Esophagus muscularis mucosa (tissue), 4 donors: ENCODE measurements around the gene TMEM242. TPM values are rescaled to one million over a fixed set of nuclear protein-coding genes. Genes with fewer than 3 reads are reported as not detected.

Experiments
- DNase-seq: peaks from one replicate; pipeline ENCODE4 v3.0.0-alpha.2; 2017; ENCODE audit errors: extremely low spot score
- H3K27ac ChIP-seq, 4 donors: fragments of 200-600 bp; sonication (generic); replicated peaks in 1 of 4; 1 replicate in 3 of 4; 2 replicates in 1 of 4; pipeline ENCODE4 v1.5.1; 2016 to 2019; ENCODE audit warnings: mild to moderate bottlenecking in 1 of 4
- H3K27me3 ChIP-seq, 4 donors: fragments of 200-600 bp; sonication (generic); one replicate each; pipeline versions ENCODE4 v1.5.1 to v1.6.0; 2016 to 2019
- H3K36me3 ChIP-seq, 4 donors: fragments of 200-600 bp; sonication (generic); one replicate each; pipeline ENCODE4 v1.5.1; 2016 to 2019
- H3K4me1 ChIP-seq, 4 donors: fragments of 200-600 bp; sonication (generic); one replicate each; pipeline ENCODE4 v1.5.1; 2016 to 2019
- H3K4me3 ChIP-seq, 4 donors: fragments of 200-600 bp; sonication (generic); 1 replicate in 2 of 4; 2 replicates in 2 of 4; pipeline ENCODE4 v1.5.1; 2016 to 2019; ENCODE audit warnings: mild to moderate bottlenecking in 4 of 4, moderate library complexity in 1 of 4
- H3K9me3 ChIP-seq, 4 donors: fragments of 200-600 bp; sonication (generic); 1 replicate in 3 of 4; 2 replicates in 1 of 4; pipeline ENCODE4 v1.5.1; 2016 to 2019
- EP300 ChIP-seq: sonication (generic); formaldehyde crosslinking; IDR thresholded peaks from one replicate; pipeline ENCODE4 v1.6.1; 2017; ENCODE audit warnings: antibody characterized with exemption
- POLR2A ChIP-seq: fragments of 450-650 bp; IDR thresholded peaks from one replicate; pipeline ENCODE4 v1.6.1; 2017; ENCODE audit warnings: antibody characterized with exemption, moderate library complexity, mild to moderate bottlenecking, low read depth
- POLR2AphosphoS5 ChIP-seq, 2 donors: sonication (generic); formaldehyde crosslinking; IDR thresholded peaks; one replicate each; pipeline ENCODE4 v1.6.1; 2017; ENCODE audit warnings: antibody characterized with exemption in 2 of 2
- WGBS: methylation state at CpG from one replicate; pipeline ENCODE4 v1.1.5; 2018; 5-methylcytosine and 5-hydroxymethylcytosine counted together
- intact Hi-C: fragments of 100-400 bp; cut with DNase I; formaldehyde crosslinking; loops from one replicate; pipeline ENCODE4 v1.15.1; 2023
- total RNA-seq, 4 donors: library from RNA; depleted of rRNA; stranded (reverse); fragments of >200 nt; gene quantifications; one replicate each; pipeline versions ENCODE4 v1.1.0 to v1.2.1, GENCODE V29; 2016
- TF ChIP-seq, protein P1 (sequence below), 3 experiments: fragments of 200-600 bp in 2 of 3; fragments of 450-650 bp in 1 of 3; sonication (generic) in 2 of 3; IDR thresholded peaks; one replicate each; pipeline ENCODE4 v1.5.1; 2017 to 2019; ENCODE audit warnings: antibody characterized with exemption in 3 of 3, mild to moderate bottlenecking in 2 of 3, moderate library complexity in 1 of 3

The TMEM242 gene
- total RNA-seq, 4 donors from 2014 or later = 6.1 to 10.1 (median 8.0) TPM

DNA sequence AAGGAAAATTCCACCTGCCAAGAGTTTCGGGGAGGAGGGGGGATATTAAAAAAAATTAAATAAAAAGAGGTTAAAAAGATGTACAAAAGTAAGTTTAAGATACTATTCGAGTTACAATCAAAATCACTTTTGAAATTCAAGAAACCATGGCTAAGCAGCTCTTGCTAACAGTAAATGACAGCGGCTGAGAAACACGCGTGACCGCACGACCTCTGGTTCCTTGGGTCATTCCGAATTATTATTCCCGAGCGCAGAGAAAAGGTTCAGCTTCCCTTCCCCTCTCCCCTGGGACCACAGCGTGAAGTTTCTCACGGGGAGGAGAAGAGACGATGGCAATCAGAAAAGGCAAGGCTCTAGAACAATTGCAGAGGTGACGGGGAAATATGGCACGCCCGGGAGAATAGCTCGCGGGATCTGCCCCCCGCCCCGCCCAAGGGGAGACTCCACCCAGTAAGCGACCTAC lies 496 bp downstream of the TMEM242 start:
- Histone ChIP-seq H3K9me3 (no peaks in the 10 kb centered on the region), H3K4me3 (peak overlapping the region; percentile 62 to 95 (median 84)), H3K27me3 (no peaks in the 10 kb centered on the region), H3K36me3 (peaks cover 2 to 23% (median 10%) of the 10 kb centered on the region in 4 donors), H3K27ac (peak overlapping the region; percentile 91 to 96 (median 93)), H3K4me1 (peaks cover 19 to 30% (median 22%) of the 10 kb centered on the region in 4 donors)
- 3% methylated on average over 16 of the region's 21 CpGs for WGBS
- TF ChIP-seq POLR2A (no peak), EP300 (no peak), POLR2AphosphoS5 (IDR thresholded peaks at IDR 0.05) (no peak)
- TF ChIP-seq, protein P1, sequence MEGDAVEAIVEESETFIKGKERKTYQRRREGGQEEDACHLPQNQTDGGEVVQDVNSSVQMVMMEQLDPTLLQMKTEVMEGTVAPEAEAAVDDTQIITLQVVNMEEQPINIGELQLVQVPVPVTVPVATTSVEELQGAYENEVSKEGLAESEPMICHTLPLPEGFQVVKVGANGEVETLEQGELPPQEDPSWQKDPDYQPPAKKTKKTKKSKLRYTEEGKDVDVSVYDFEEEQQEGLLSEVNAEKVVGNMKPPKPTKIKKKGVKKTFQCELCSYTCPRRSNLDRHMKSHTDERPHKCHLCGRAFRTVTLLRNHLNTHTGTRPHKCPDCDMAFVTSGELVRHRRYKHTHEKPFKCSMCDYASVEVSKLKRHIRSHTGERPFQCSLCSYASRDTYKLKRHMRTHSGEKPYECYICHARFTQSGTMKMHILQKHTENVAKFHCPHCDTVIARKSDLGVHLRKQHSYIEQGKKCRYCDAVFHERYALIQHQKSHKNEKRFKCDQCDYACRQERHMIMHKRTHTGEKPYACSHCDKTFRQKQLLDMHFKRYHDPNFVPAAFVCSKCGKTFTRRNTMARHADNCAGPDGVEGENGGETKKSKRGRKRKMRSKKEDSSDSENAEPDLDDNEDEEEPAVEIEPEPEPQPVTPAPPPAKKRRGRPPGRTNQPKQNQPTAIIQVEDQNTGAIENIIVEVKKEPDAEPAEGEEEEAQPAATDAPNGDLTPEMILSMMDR (IDR thresholded peaks at IDR 0.05) = no peak
- peak; percentile 17 for DNase-seq
- intact Hi-C loops = loop anchor here (2.0 to 5.0 kb wide), 2 partner anchors 58 to 344 kb away; partner anchors contain the start of gene ZDHHC14

- DNase-seq = peak; percentile 95
- Histone ChIP-seq H3K9me3 (no peaks in the 10 kb centered on the region), H3K4me3 (no peak overlapping the region), H3K27ac (peak overlapping the region; percentile 25 to 65 (median 54)), H3K36me3 (peaks cover 17 to 56% (median 32%) of the 10 kb centered on the region in 4 donors), H3K27me3 (no peaks in the 10 kb centered on the region), H3K4me1 (peaks cover 4 to 37% (median 24%) of the 10 kb centered on the region in 4 donors)
- WGBS = 48% methylated on average over 6 of the region's 6 CpGs
- intact Hi-C loops = no loop called here
- peak; percentile 42 to 70 for TF ChIP-seq POLR2AphosphoS5 (IDR thresholded peaks at IDR 0.05)
- TF ChIP-seq, protein P1 (IDR thresholded peaks at IDR 0.05) = no peak
These were observed 6.2 kb downstream of the TMEM242 start for GRCh38 chr6:157316871-157317814.

GRCh38 chr6:157314705-157315321 lies 8.5 kb downstream of the TMEM242 start:
- Histone ChIP-seq H3K27ac (no peak overlapping the region), H3K4me3 (no peak overlapping the region), H3K4me1 (peaks cover 0 to 24% (median 17%) of the 10 kb centered on the region in 4 donors), H3K27me3 (no peaks in the 10 kb centered on the region), H3K36me3 (peaks cover 15 to 59% (median 32%) of the 10 kb centered on the region in 4 donors), H3K9me3 (no peaks in the 10 kb centered on the region)
- DNase-seq = peak; percentile 3
- WGBS = 21% methylated on average over 7 of the region's 7 CpGs
- no peak for TF ChIP-seq POLR2AphosphoS5 (IDR thresholded peaks at IDR 0.05)
- TF ChIP-seq, protein P1 (IDR thresholded peaks at IDR 0.05) = peak; percentile 52 to 75 (median 67)
- intact Hi-C loops = no loop called here

- TF ChIP-seq POLR2AphosphoS5 (IDR thresholded peaks at IDR 0.05) (no peak), EP300 (no peak)
- 82% methylated on average over 29 of the region's 29 CpGs for WGBS
These were observed 9.5 kb downstream of the TMEM242 start for GRCh38 chr6:157313531-157314467.

More at GRCh38 chr6:157313531-157314467, 9.5 kb downstream of the TMEM242 start:
- peak; percentile 77 for DNase-seq
- H3K36me3 ChIP-seq = peaks cover 15 to 49% (median 30%) of the 10 kb centered on the region in 4 donors
- intact Hi-C loops = no loop called here
- H3K27ac ChIP-seq = no peak overlapping the region
- no peaks in the 10 kb centered on the region for H3K9me3 ChIP-seq
- peaks cover 0 to 21% (median 17%) of the 10 kb centered on the region in 4 donors for H3K4me1 ChIP-seq
- H3K4me3 ChIP-seq = no peak overlapping the region
- no peaks in the 10 kb centered on the region for H3K27me3 ChIP-seq
